ENCODE data around the gene ASB2.

ASB2 gene

GRCh38 chr14:93977171-93977570 is 801 bp upstream of the ASB2 start:
- TF ChIP-seq EZH2phosphoT487 (IDR thresholded peaks at IDR 0.05; ENCODE audit: low read depth), result no peak
- TF ChIP-seq, protein P1, sequence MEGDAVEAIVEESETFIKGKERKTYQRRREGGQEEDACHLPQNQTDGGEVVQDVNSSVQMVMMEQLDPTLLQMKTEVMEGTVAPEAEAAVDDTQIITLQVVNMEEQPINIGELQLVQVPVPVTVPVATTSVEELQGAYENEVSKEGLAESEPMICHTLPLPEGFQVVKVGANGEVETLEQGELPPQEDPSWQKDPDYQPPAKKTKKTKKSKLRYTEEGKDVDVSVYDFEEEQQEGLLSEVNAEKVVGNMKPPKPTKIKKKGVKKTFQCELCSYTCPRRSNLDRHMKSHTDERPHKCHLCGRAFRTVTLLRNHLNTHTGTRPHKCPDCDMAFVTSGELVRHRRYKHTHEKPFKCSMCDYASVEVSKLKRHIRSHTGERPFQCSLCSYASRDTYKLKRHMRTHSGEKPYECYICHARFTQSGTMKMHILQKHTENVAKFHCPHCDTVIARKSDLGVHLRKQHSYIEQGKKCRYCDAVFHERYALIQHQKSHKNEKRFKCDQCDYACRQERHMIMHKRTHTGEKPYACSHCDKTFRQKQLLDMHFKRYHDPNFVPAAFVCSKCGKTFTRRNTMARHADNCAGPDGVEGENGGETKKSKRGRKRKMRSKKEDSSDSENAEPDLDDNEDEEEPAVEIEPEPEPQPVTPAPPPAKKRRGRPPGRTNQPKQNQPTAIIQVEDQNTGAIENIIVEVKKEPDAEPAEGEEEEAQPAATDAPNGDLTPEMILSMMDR (IDR thresholded peaks at IDR 0.05; ENCODE audit: low read depth, low read length), result no peak
- Histone ChIP-seq H3K4me3 (ENCODE audit: low read length) (peak overlapping the region; percentile 61), H3K9ac (ENCODE audit: low read length) (peak overlapping the region; percentile 72), H3K27me3 (ENCODE audit: low read depth, low read length) (peaks cover 3% of the 10 kb centered on the region; the same call in 1 of the 2 replicates), H3K4me2 (ENCODE audit: low read length) (peak overlapping the region; percentile 80), H3K9me3 (ENCODE audit: insufficient read depth, low read length) (peaks cover 15% of the 10 kb centered on the region; the same call in 1 of the 2 replicates), H3K79me2 (ENCODE audit: low read length) (no peaks in the 10 kb centered on the region), H3K27ac (ENCODE audit: low read length) (peak overlapping the region; percentile 93), H2AFZ (ENCODE audit: low read depth, low read length) (no peak overlapping the region), H4K20me1 (ENCODE audit: insufficient read depth, low read length) (no peaks in the 10 kb centered on the region), H3K4me1 (ENCODE audit: low read length) (peaks cover 81% of the 10 kb centered on the region), H3K36me3 (replicated peaks; ENCODE audit: low read depth, low read length) (peaks cover 10% of the 10 kb centered on the region)

DNA sequence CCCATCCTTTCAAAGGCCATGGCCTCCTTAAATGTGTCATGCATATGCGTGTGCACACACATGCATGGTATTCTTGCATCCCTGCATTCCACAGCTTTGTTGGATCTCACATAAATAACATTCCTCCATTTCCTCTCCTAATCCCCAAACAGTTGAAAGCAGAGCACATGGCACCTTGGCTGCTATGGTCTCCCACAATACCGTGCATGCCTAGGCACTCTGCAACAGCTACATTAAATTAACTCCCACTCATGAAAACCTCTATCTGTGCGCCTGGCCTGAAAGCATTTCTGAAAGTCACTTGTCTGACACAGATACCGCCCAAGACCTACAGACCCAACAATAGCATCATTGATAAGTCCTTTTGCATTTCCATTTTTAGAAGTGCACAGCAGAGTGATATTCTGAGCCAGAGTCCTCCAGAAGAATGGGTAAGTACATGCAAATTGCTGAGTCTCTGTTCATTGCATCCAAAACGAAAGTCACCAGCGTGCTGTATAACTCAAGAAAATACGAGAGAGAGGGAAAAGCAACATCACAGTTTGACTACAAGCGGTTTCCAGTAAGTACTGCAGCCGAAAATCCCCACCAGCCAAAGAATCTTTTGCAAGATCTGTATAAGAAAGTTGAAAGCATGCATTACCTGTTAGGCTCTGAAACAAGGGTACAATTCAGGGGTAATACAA is 436 bp downstream of the ASB2 start:
- Histone ChIP-seq H4K20me1 (ENCODE audit: insufficient read depth, low read length) (no peaks in the 10 kb centered on the region), H3K4me1 (ENCODE audit: low read length) (peaks cover 92% of the 10 kb centered on the region), H3K4me2 (ENCODE audit: low read length) (peak overlapping the region; percentile 80), H3K4me3 (ENCODE audit: low read length) (peak overlapping the region; percentile 61), H3K36me3 (replicated peaks; ENCODE audit: low read depth, low read length) (peaks cover 10% of the 10 kb centered on the region), H3K27ac (ENCODE audit: low read length) (peak overlapping the region; percentile 93), H3K79me2 (ENCODE audit: low read length) (no peaks in the 10 kb centered on the region), H2AFZ (ENCODE audit: low read depth, low read length) (no peak overlapping the region), H3K9me3 (ENCODE audit: insufficient read depth, low read length) (peaks cover 15% of the 10 kb centered on the region; the same call in 1 of the 2 replicates), H3K27me3 (ENCODE audit: low read depth, low read length) (peaks cover 3% of the 10 kb centered on the region; the same call in 1 of the 2 replicates), H3K9ac (ENCODE audit: low read length) (peak overlapping the region; percentile 72)
- no peak for TF ChIP-seq EZH2phosphoT487 (IDR thresholded peaks at IDR 0.05; ENCODE audit: low read depth)
- TF ChIP-seq, protein P1 (IDR thresholded peaks at IDR 0.05; ENCODE audit: low read depth, low read length), result no peak

GRCh38 chr14:93974833-93975232 is 1.5 kb downstream of the ASB2 start:
- peak overlapping the region; percentile 65; the same call in 1 of the 2 replicates for H3K9ac ChIP-seq (ENCODE audit: low read length)
- no peak overlapping the region for H3K4me3 ChIP-seq (ENCODE audit: low read length)
- H4K20me1 ChIP-seq (ENCODE audit: insufficient read depth, low read length), result no peaks in the 10 kb centered on the region
- peaks cover 10% of the 10 kb centered on the region for H3K36me3 ChIP-seq (replicated peaks; ENCODE audit: low read depth, low read length)
- H2AFZ ChIP-seq (ENCODE audit: low read depth, low read length), result no peak overlapping the region
- H3K4me2 ChIP-seq (ENCODE audit: low read length), result no peak overlapping the region
- H3K27me3 ChIP-seq (ENCODE audit: low read depth, low read length), result peaks cover 3% of the 10 kb centered on the region; the same call in 1 of the 2 replicates
- H3K4me1 ChIP-seq (ENCODE audit: low read length), result peaks cover 96% of the 10 kb centered on the region
- H3K27ac ChIP-seq (ENCODE audit: low read length), result peak overlapping the region; percentile 93
- H3K9me3 ChIP-seq (ENCODE audit: insufficient read depth, low read length), result peaks cover 15% of the 10 kb centered on the region; the same call in 1 of the 2 replicates
- TF ChIP-seq EZH2phosphoT487 (IDR thresholded peaks at IDR 0.05; ENCODE audit: low read depth), result no peak
- TF ChIP-seq, protein P1 (IDR thresholded peaks at IDR 0.05; ENCODE audit: low read depth, low read length), result no peak
- no peaks in the 10 kb centered on the region for H3K79me2 ChIP-seq (ENCODE audit: low read length)

DNA sequence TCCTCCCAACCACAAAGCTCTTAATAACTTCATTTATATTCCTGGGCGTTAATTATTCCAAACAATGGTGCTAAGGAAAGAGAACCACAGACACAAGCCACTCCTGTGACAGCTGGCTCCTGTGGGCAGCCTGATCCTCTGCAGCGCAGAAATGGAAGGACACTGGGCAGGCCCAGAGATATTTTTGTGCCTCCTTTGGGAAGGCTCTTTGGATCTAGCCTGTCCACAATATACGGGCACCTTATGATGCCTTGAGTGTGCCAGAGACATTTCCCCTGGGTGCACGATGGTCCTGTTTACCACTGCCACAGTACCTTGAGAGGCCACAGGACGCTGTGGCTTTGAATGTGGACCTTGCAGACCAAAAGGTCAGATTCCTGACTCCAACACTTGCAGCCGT is 2.1 kb downstream of the ASB2 start:
- H3K4me3 ChIP-seq (ENCODE audit: low read length), result no peak overlapping the region
- no peaks in the 10 kb centered on the region for H3K79me2 ChIP-seq (ENCODE audit: low read length)
- H2AFZ ChIP-seq (ENCODE audit: low read depth, low read length), result no peak overlapping the region
- H3K4me2 ChIP-seq (ENCODE audit: low read length), result no peak overlapping the region
- peaks cover 97% of the 10 kb centered on the region for H3K4me1 ChIP-seq (ENCODE audit: low read length)
- no peak overlapping the region for H3K27ac ChIP-seq (ENCODE audit: low read length)
- peaks cover 13% of the 10 kb centered on the region; the same call in 1 of the 2 replicates for H3K9me3 ChIP-seq (ENCODE audit: insufficient read depth, low read length)
- H4K20me1 ChIP-seq (ENCODE audit: insufficient read depth, low read length), result no peaks in the 10 kb centered on the region
- H3K9ac ChIP-seq (ENCODE audit: low read length), result no peak overlapping the region
- H3K36me3 ChIP-seq (replicated peaks; ENCODE audit: low read depth, low read length), result peaks cover 8% of the 10 kb centered on the region
- H3K27me3 ChIP-seq (ENCODE audit: low read depth, low read length), result peaks cover 8% of the 10 kb centered on the region; the same call in 1 of the 2 replicates
- TF ChIP-seq EZH2phosphoT487 (IDR thresholded peaks at IDR 0.05; ENCODE audit: low read depth), result no peak
- TF ChIP-seq, protein P1 (IDR thresholded peaks at IDR 0.05; ENCODE audit: low read depth, low read length), result no peak
